NCI-H1930 (cell line): ENCODE data around the gene ABHD13.

Experiments
- DNase-seq, 2 experiments: peaks; one replicate each; lab custom pipeline; 2025; lab: John Stamatoyannopoulos, UW

The ABHD13 gene

DNA sequence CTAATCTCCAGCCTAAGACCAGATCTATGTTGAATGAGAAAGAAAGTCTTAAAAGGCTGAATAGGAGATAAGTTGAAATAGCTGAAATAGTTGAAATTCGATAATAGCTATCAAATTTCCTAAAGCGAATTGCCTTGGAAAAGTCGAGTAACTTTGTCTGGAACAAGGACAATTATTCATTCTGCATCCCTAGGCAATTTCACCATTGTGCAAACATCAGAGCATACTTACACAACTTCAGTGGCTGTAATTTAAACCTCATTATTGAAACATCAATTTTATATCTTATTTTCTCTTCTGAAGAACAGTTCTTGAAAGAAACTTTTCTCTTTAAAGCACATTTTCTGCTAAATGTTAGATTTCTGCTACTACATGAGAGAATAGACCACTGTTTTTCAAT is 64.9 kb downstream of the ABHD13 start:
- no peak for DNase-seq
